HEK293T (cell line): ENCODE data around the gene STS.
A peak's percentile ranks its signal among the peaks of the same experiment; 100 is the strongest.

Experiments used
- CTCF ChIA-PET: fragments of 350-600 bp; formaldehyde crosslinking; extraction: SDS; loops from one replicate; lab custom pipeline; 2021; ENCODE audit warnings: antibody characterized with exemption, inconsistent platforms; lab: Yijun Ruan, JAX
- POLR2A ChIA-PET: fragments of 350-600 bp; formaldehyde crosslinking; extraction: SDS; loops from one replicate; lab custom pipeline; 2020; ENCODE audit warnings: antibody characterized with exemption, inconsistent platforms; lab: Yijun Ruan, JAX
- DNase-seq: peaks from one replicate; pipeline ENCODE4 v3.0.0; 2012; ENCODE audit warnings: mixed read lengths; ENCODE audit errors: extremely low spot score
- ARNT ChIP-seq: fragments of 450-650 bp; IDR thresholded peaks from 2 replicates; pipeline ENCODE4 v1.6.1; 2017; ENCODE audit warnings: mild to moderate bottlenecking
- BHLHE40 ChIP-seq: fragments of 450-650 bp; IDR thresholded peaks from 2 replicates; pipeline ENCODE4 v1.6.1; 2016; ENCODE audit warnings: mild to moderate bottlenecking, moderate library complexity, borderline replicate concordance
- CTBP1 ChIP-seq: fragments of 450-650 bp; IDR thresholded peaks from 2 replicates; pipeline ENCODE4 v1.6.1; 2016; ENCODE audit warnings: borderline replicate concordance
- ELF4 ChIP-seq: fragments of 450-650 bp; IDR thresholded peaks from 2 replicates; pipeline ENCODE4 v1.6.1; 2017; ENCODE audit warnings: antibody characterized with exemption
- FOXA1 ChIP-seq: fragments of 450-650 bp; IDR thresholded peaks from 2 replicates; pipeline ENCODE4 v1.6.1; 2016; ENCODE audit warnings: mild to moderate bottlenecking
- FOXK2 ChIP-seq: fragments of 450-650 bp; IDR thresholded peaks from 2 replicates; pipeline ENCODE4 v1.6.1; 2016; ENCODE audit warnings: mild to moderate bottlenecking
- FOXM1 ChIP-seq: fragments of 450-650 bp; IDR thresholded peaks from 2 replicates; pipeline ENCODE4 v1.6.1; 2017; ENCODE audit warnings: mild to moderate bottlenecking, borderline replicate concordance
- HDGF ChIP-seq: fragments of 450-650 bp; IDR thresholded peaks from 2 replicates; pipeline ENCODE4 v1.6.1; 2017; ENCODE audit warnings: antibody characterized with exemption, borderline replicate concordance
- L3MBTL2 ChIP-seq: fragments of 450-650 bp; conservative IDR thresholded peaks from 2 replicates; pipeline ENCODE4 v1.6.1; 2016; ENCODE audit warnings: mild to moderate bottlenecking
- LEF1 ChIP-seq: fragments of 450-650 bp; IDR thresholded peaks from 2 replicates; pipeline ENCODE4 v1.6.1; 2017; ENCODE audit warnings: mild to moderate bottlenecking, borderline replicate concordance
- NFRKB ChIP-seq: fragments of 450-650 bp; IDR thresholded peaks from 2 replicates; pipeline ENCODE4 v1.6.1; 2016; ENCODE audit warnings: mild to moderate bottlenecking, moderate library complexity
- SP1 ChIP-seq: fragments of 450-650 bp; IDR thresholded peaks from 2 replicates; pipeline ENCODE4 v1.6.1; 2017
- SUZ12 ChIP-seq: fragments of 450-650 bp; IDR thresholded peaks from 2 replicates; pipeline ENCODE4 v1.6.1; 2016; ENCODE audit warnings: mild to moderate bottlenecking
- TARDBP ChIP-seq: fragments of 450-650 bp; IDR thresholded peaks from 2 replicates; pipeline ENCODE4 v1.6.1; 2016
- ZNF384 ChIP-seq: fragments of 450-650 bp; IDR thresholded peaks from 2 replicates; pipeline ENCODE4 v1.6.1; 2016
- TF ChIP-seq, protein P1 (sequence below): fragments of 450-650 bp; IDR thresholded peaks from 2 replicates; pipeline ENCODE4 v1.6.1; 2016

STS gene

DNA sequence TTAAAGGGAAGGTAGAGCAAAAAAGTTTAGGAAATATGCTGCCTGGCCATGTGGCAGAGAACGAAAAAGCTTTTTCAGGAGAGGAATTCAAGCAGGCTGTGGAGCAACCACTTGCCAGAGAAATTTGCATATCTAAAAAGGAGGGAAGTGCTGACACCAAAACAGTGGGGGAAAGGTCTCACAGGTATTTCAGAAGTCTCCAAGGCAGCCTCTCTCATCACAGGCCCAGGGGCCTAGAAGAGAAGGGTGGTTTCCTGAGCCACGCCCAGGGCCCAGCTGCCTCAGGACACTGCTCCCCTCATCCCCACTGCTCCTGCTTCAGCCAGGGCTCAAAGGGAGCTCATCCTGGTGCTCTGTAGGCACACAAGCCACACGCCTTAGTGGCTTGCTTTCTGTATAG lies 29.9 kb upstream of the STS start:
- TF ChIP-seq FOXM1 (no peak), L3MBTL2 (no peak), FOXA1 (no peak), FOXK2 (no peak), CTBP1 (no peak)
- DNase-seq = no peak
- ChIA-PET POLR2A (no interaction called here), CTCF (no interaction called here)

GRCh38 chrX:7119950-7120877 lies 27.3 kb upstream of the STS start:
- no peak for DNase-seq
- POLR2A ChIA-PET = no interaction called here
- CTCF ChIA-PET = no interaction called here
- TF ChIP-seq HDGF (no peak), LEF1 (no peak), FOXK2 (no peak), SUZ12 (no peak), ARNT (no peak), NFRKB (no peak)

- ChIA-PET POLR2A (no interaction called here), CTCF (no interaction called here)
- TF ChIP-seq FOXK2 (no peak), CTBP1 (no peak), SP1 (no peak), TARDBP (no peak), ARNT (no peak), FOXM1 (no peak), L3MBTL2 (no peak), NFRKB (no peak), ELF4 (no peak), FOXA1 (no peak), LEF1 (no peak), SUZ12 (no peak), ZNF384 (no peak), BHLHE40 (no peak), HDGF (no peak)
- TF ChIP-seq, protein P1, sequence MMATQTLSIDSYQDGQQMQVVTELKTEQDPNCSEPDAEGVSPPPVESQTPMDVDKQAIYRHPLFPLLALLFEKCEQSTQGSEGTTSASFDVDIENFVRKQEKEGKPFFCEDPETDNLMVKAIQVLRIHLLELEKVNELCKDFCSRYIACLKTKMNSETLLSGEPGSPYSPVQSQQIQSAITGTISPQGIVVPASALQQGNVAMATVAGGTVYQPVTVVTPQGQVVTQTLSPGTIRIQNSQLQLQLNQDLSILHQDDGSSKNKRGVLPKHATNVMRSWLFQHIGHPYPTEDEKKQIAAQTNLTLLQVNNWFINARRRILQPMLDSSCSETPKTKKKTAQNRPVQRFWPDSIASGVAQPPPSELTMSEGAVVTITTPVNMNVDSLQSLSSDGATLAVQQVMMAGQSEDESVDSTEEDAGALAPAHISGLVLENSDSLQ = no peak
- DNase-seq = no peak
These were observed 26.7 kb upstream of the STS start for GRCh38 chrX:7120878-7121219.

DNA sequence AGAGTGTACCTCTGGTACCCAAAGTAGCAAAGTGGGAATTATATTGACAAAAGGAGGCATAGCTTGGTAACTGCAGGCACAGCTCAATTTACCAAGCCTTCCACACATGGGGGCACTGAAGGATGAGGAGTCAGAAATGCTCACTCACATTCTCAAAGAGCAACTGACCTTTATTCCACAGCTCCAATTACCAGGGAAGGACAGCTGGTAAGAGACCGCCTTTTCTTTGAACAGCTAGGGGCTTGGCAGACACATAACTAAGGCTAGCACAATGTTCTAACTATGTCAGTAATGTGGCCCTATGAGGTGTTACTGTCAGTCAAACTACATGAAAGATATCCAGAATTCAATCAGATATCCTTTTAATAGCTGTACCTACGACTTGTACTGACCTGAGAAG lies 20.5 kb upstream of the STS start:
- ChIA-PET CTCF (no interaction called here), POLR2A (no interaction called here)
- TF ChIP-seq FOXA1 (no peak), LEF1 (no peak), SP1 (no peak), ELF4 (no peak), CTBP1 (no peak), TARDBP (no peak), L3MBTL2 (no peak), NFRKB (no peak), ARNT (no peak), ZNF384 (no peak), HDGF (no peak), FOXM1 (no peak), SUZ12 (no peak), FOXK2 (no peak), BHLHE40 (no peak)
- TF ChIP-seq, protein P1 = no peak
- no peak for DNase-seq

DNA sequence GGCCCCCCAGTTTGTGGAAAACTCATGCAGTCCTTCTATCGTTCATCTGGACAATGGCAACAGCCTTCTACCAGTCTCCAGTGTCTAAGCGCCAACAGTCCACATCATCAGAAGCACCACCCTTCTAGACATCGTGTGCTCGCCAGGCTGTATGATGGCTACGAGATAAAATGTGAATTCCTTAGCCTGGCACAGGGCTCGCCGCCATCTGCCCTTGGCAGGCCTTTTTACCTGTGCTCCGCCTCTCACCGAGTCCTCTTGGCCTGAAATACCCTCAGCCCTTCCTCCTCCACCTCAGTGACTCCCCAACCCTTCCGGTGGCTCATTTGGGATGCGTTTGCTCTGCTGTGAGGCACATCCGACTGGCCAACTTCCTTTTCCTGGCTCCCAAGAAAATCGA lies 15.9 kb upstream of the STS start:
- DNase-seq = no peak
- TF ChIP-seq, protein P1 = no peak
- no peak for TF ChIP-seq CTBP1
- no peak for TF ChIP-seq ELF4
- no peak for TF ChIP-seq L3MBTL2
- TF ChIP-seq FOXA1 = no peak
- no peak for TF ChIP-seq FOXM1
- no peak for TF ChIP-seq ARNT
- TF ChIP-seq TARDBP = no peak
- no peak for TF ChIP-seq SP1
- TF ChIP-seq LEF1 = no peak
- POLR2A ChIA-PET = no interaction called here
- CTCF ChIA-PET = no interaction called here

- DNase-seq = peak; percentile 6
- TF ChIP-seq FOXK2 (no peak), ELF4 (no peak), CTBP1 (no peak), SP1 (no peak), ARNT (no peak), FOXA1 (no peak), TARDBP (no peak), HDGF (no peak), FOXM1 (no peak), SUZ12 (no peak), L3MBTL2 (no peak), BHLHE40 (no peak), ZNF384 (no peak), LEF1 (no peak), NFRKB (no peak)
- TF ChIP-seq, protein P1 = no peak
- CTCF ChIA-PET = interaction anchor here (0.8 kb wide), 1 partner anchor 15 kb away, joined by 4 read pairs; the partner anchor contains the start of gene STS
- POLR2A ChIA-PET = no interaction called here
These were observed 15.0 kb upstream of the STS start for GRCh38 chrX:7132335-7133049.
